ENCODE measurements around the gene ABL1. TPM values are rescaled to one million over a fixed set of nuclear protein-coding genes. Genes with fewer than 3 reads are reported as not detected.

ABL1 gene
- total RNA-seq, 1 experiment from 2014 or later = 70.9 TPM

GRCh38 chr9:130917168-130917960 lies 82.3 kb downstream of the ABL1 start:
- DNase-seq (ENCODE audit: low read depth) = no peak

GRCh38 chr9:130918101-130918825 lies 83.2 kb downstream of the ABL1 start:
- no peak for DNase-seq (ENCODE audit: low read depth)

- DNase-seq (ENCODE audit: low read depth) = no peak
Observed at GRCh38 chr9:130918826-130919558, 83.9 kb downstream of the ABL1 start.

- DNase-seq (ENCODE audit: low read depth) = no peak
Observed at GRCh38 chr9:130919559-130920145, 84.6 kb downstream of the ABL1 start.

- DNase-seq (ENCODE audit: low read depth) = no peak
Observed at GRCh38 chr9:130920233-130920632, 85.2 kb downstream of the ABL1 start.

GRCh38 chr9:130920762-130921299 lies 85.8 kb downstream of the ABL1 start:
- no peak for DNase-seq (ENCODE audit: low read depth)

GRCh38 chr9:130921300-130921988 lies 86.4 kb downstream of the ABL1 start:
- no peak for DNase-seq (ENCODE audit: low read depth)

GRCh38 chr9:130921989-130922892 lies 87.2 kb downstream of the ABL1 start:
- DNase-seq (ENCODE audit: low read depth) = no peak

- no peak for DNase-seq (ENCODE audit: low read depth)
Observed at GRCh38 chr9:130922893-130923610, 88.0 kb downstream of the ABL1 start.

- DNase-seq (ENCODE audit: low read depth) = no peak
Observed at GRCh38 chr9:130923611-130924447, 88.8 kb downstream of the ABL1 start.

GRCh38 chr9:130924448-130924788 lies 89.4 kb downstream of the ABL1 start:
- DNase-seq (ENCODE audit: low read depth) = no peak

- no peak for DNase-seq (ENCODE audit: low read depth)
Observed at GRCh38 chr9:130925050-130925678, 90.1 kb downstream of the ABL1 start.

GRCh38 chr9:130927338-130927737 lies 92.3 kb downstream of the ABL1 start:
- DNase-seq (ENCODE audit: low read depth) = no peak

GRCh38 chr9:130927995-130928900 lies 93.2 kb downstream of the ABL1 start:
- peak; percentile 49 for DNase-seq (ENCODE audit: low read depth)

- no peak for DNase-seq (ENCODE audit: low read depth)
Observed at GRCh38 chr9:130929571-130930038, 94.6 kb downstream of the ABL1 start.

- DNase-seq (ENCODE audit: low read depth) = no peak
Observed at GRCh38 chr9:130930132-130930803, 95.2 kb downstream of the ABL1 start.
